Peyer's patch (tissue), 4 donors: ENCODE data around the gene CCDC150.

Experiments used
- CTCF ChIP-seq, 6 experiments: fragments of 450-650 bp in 4 of 6; fragments of 200-600 bp in 2 of 6; sonication (generic) in 1 of 6; IDR thresholded peaks; one replicate each; pipeline ENCODE4 v1.5.1; 2017 to 2019; ENCODE audit warnings: antibody characterized with exemption in 6 of 6, mild to moderate bottlenecking in 3 of 6, moderate library complexity in 1 of 6
- POLR2A ChIP-seq, 2 donors: fragments of 450-650 bp; IDR thresholded peaks; one replicate each; pipeline ENCODE4 v1.5.1; 2017; ENCODE audit warnings: antibody characterized with exemption in 2 of 2, mild to moderate bottlenecking in 2 of 2, moderate library complexity in 2 of 2

- TF ChIP-seq CTCF (IDR thresholded peaks at IDR 0.05) (no peak), POLR2A (IDR thresholded peaks at IDR 0.05) (no peak)
Observed at GRCh38 chr2:196739031-196739430, 99.5 kb downstream of the CCDC150 start.
